Stimulated activated CD8-positive, alpha-beta memory T cell treated with anti-CD3 and anti-CD28 coated beads, Interleukin-7, amount 100 ng/mL, for 1 hour (primary cell): ENCODE results near the gene ZNF365.
"Not testable (repeated sequence)": the region's sequence is repeated elsewhere in the genome, so short reads cannot be mapped to it uniquely, and the experiment has no call there.

ENCODE experiments used
- DNase-seq, 2 donors: peaks; one replicate each; pipeline ENCODE4 v3.0.0-alpha.2; 2020; ENCODE audit warnings: low read depth in 2 of 2

The ZNF365 gene

DNA sequence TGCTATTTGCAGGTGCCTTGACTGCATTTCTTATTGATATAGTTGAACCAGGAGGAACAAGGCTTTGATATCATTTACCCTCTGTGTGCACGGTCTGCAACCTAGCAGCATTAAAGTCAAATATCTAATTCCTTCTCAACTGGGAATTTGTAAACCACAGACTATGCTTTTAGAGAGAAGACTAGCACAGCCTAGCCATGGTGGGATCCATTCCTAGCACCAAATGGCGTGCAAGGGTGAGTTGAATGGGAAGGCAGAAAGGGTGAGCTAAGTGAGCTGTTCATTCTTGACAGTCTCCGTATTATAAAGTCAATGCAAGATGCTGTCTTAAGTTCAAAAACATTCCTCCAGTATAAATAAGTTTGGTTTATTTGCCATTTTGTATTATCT is 2.9 kb downstream of the ZNF365 start:
- DNase-seq: no peak

DNA sequence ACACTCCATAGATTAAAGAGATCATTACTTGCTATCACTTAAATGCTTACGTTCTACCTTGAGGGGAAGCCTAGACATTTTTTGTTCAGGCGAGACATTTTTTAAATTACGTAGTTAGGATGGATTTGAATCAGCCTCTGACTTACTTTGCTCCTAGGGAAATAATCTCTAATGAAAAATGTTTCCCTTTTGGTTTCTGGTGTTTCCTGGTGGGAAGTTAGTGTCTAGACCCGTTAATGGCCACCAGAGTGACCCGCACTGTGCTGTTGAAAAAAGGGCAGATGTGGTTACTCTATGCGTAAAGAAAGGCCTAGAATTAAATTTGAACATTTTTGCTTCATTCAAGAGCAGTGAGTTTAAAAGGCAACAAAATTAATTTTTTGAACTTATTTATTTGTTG is 3.8 kb downstream of the ZNF365 start:
- no peak for DNase-seq

GRCh38 chr10:62378877-62379276 is 4.7 kb downstream of the ZNF365 start:
- not testable (repeated sequence) for DNase-seq

GRCh38 chr10:62379394-62379793 is 5.2 kb downstream of the ZNF365 start:
- no peak for DNase-seq

GRCh38 chr10:62380016-62380415 is 5.8 kb downstream of the ZNF365 start:
- DNase-seq: no peak

- DNase-seq: no peak
These were observed 7.4 kb downstream of the ZNF365 start for GRCh38 chr10:62381385-62382102.

DNA sequence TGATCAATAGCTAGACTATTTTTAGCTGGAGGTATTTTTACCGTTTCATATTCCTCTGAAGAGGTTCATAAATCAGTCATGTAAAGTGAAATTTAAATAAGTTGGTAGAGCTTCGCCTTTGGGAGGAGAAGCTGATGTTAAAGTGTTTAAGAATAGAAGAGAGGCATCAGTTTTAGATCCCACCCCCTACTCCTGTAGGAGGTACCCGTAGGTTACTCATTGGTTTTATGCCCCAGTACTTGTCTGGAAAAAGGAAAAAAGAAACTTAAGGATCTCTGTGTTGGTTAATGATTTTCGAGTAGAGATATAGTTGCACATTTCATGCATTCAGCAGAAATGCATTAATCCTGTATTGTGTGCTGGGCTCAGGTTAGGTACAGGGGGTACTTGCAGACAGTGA is 8.7 kb downstream of the ZNF365 start:
- DNase-seq: no peak

DNA sequence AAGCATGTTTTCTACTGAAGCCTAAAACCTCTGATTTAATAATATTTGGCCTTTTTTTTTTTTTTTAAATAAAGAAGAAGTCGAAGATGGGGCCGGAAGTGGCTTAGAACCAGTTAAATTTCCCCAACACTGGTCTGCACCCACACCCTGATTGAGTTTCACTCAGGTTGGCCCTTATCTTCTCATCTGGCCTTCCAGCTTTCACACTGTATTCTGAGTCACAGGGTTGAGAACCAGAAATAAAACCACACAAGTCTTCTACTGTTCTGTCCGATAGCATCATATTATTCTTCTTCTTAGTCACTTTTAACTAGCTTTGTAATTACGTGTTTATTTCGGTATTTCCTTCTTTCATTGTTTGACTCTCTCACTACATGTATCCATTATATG is 9.9 kb downstream of the ZNF365 start:
- DNase-seq: peak; percentile 24 to 34

GRCh38 chr10:62384447-62385081 is 10.4 kb downstream of the ZNF365 start:
- no peak for DNase-seq

DNA sequence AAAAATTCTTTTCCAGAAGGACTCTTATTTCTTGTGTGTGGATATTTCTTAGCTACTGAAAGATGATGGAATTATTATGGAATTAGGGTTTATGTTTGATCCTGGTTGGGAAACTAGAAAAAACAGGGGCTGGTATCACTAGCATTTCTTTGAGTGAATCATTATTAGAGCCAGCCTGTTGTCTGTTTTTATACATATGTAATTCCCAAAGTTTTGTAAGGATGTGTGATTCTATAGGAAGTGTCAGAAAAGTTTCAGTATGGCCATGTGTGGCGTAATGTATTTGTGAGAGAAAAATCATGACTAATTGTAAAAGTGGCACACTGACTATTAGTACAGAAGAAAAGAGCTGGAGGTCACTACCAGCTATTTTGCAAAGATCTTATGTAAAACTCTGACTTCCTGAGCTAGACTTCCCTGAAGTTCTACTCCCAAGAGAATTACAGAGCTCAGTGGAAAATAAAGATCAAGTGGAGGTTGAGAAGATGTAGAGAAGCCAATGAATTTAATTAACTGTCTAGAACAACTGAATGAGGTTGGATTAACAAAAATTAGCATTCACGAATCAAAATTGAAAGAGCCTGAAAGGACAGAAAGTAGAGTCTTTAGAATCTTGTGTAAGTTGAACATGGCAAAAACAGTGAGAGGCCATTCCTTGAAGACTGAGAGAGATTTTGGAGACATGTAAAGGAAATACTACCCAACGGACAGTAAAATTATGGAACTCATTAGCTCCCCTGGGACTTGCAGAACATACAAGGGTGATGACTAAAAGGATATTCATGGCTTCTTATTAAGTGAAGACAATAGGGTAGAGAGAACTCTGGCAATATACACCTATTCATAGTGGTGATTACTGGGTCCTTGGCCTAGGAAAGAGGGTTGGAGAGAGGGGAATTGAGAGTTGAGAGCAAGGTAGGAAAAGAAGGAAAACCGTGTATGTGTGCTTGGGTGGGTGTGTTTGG is 12.5 kb downstream of the ZNF365 start:
- no peak for DNase-seq

- DNase-seq: no peak
These were observed 14.2 kb downstream of the ZNF365 start for GRCh38 chr10:62388328-62388727.

GRCh38 chr10:62390497-62391176 is 16.5 kb downstream of the ZNF365 start:
- DNase-seq: no peak

DNA sequence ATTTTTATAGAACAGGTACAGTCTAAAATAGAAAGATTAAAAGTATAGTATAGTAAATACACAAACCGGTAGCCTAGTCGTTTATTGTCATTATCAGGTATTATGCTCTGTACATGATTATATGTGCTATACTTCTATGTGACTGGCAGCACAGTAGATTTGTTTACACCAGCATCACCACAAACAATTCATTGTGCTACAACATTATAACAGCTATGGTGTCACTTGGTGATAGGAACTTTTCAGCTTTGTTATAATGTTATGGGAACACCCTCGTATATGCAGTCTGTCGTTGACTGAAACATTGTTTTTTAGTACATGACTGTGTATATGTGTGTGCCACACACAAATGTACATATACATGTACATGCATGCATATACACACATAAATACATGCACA is 19.1 kb downstream of the ZNF365 start:
- DNase-seq: no peak

GRCh38 chr10:62394556-62395018 is 20.4 kb downstream of the ZNF365 start:
- no peak for DNase-seq

DNA sequence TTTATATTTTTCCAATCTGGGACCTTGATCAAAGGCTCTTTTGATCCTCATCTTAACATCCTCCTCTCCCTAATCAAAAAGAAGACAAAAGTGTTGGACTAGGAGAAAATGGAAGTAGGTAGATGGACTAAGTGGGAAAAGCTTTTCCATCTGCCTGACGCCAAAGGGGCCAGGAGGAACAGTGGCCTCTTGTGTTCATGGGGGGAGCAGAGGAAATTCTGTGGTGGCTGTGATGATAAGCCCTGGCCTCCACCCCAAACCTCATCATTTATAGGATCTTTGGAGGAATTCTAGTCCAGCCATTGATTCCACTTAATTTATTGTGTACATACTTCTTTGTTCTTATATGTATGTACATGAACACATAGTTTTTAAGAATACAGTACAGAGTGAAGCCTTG is 21.7 kb downstream of the ZNF365 start:
- no peak for DNase-seq

- no peak for DNase-seq
These were observed 22.7 kb downstream of the ZNF365 start for GRCh38 chr10:62396864-62397263.

- no peak for DNase-seq
These were observed 25.0 kb downstream of the ZNF365 start for GRCh38 chr10:62399211-62399610.

DNA sequence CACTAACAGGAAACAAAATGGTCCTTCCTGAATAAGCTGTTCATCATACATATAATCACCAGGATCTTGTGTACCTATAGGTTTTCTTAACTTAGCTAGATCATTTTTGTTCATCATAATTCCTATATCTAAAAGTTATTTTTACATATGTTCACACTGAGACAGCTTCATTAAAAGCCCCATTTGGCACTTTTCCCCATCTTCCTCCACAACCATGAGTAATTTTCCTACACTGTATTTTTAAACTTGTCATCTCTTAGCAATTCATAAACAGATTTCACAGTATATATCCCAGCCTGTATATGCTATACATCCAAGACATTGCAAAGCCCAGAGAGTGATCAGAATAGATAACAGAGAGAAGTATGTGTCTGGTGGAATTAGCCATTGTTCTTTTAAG is 28.3 kb downstream of the ZNF365 start:
- no peak for DNase-seq

GRCh38 chr10:62410528-62410927 is 36.4 kb downstream of the ZNF365 start:
- DNase-seq: not testable (repeated sequence)

GRCh38 chr10:62410934-62411333 is 36.8 kb downstream of the ZNF365 start:
- DNase-seq: not testable (repeated sequence)

GRCh38 chr10:62413048-62413447 is 38.9 kb downstream of the ZNF365 start:
- DNase-seq: no peak

DNA sequence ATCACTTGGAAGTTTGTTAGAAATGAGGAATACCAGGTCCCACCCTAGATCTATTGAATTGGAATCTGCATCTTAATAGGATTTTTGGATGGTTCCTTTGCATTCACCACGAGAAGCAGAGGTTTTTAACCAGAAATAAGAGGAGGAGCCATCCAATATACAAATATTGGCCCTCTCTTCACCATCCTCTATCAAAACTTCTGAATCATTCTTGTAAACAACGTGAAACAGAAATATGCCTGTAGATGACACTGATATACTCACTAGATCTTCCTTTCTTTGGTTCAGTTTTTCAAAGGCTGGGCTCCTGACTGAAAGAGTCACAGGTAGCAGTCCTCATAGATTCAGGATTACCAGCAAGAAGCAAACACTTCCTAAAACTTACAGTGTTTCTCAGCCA is 39.5 kb downstream of the ZNF365 start:
- DNase-seq: no peak
